Measurements from ENCODE around the gene TREML4.
"Not testable (repeated sequence)": the region's sequence is repeated elsewhere in the genome, so short reads cannot be mapped to it uniquely, and the experiment has no call there.

The TREML4 gene, protein sequence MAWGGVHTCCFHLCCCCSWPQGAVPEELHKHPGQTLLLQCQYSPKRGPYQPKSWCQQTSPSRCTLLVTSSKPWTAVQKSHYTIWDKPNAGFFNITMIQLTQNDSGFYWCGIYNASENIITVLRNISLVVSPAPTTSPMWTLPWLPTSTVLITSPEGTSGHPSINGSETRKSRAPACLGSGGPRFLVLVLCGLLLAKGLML

DNA sequence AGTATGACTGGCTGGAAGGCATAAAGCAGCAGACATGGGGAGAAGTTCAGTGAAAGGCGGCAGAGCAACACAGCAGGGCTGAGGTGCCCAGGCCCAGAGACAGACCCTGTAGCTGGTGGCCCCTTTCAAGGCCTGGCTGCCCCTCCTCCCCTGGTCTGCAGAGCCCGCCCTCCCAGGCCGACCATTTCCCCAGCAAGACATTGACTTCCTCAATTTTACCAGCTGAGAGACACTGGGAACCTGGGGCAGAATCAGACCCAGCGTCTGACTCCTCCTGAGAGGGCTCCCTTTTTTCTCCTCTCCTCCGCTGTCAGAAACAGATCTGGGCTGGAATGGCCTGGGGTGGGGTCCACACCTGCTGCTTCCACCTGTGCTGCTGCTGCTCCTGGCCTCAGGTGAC is at the start of gene TREML4:
TSS of gene TREML4 (plus strand) at position 254 of the 400 bp plus-strand sequence. CDS start at position 333, 79 bp downstream.
- DNase-seq (ENCODE audit: extremely low read depth in 1 of 2, low read depth in 1 of 2), result no peak

- no peak for DNase-seq (ENCODE audit: extremely low read depth in 1 of 2, low read depth in 1 of 2)
Measured at GRCh38 chr6:41179163-41179562, 49.0 kb upstream of the TREML4 start.

DNA sequence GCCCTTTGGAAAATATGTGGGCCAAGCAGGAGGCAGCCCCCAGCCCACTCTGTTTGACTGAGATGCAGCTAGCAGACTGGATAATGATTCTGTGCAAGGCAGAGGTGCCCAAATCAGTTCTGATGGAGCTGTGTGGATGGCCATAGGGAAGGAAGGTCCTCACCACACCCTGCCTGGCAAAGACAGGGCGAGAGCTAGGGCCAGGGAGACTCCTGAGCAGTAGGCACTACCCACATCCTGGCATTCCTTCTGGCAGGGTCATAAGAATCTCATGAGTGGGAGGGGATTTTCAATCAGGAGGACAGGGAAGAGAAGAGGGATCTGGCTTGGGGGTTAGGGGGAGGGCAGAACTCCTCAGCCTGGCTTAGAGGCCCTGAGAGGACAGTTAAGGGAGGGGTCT is 46.6 kb upstream of the TREML4 start:
- no peak for DNase-seq (ENCODE audit: extremely low read depth in 1 of 2, low read depth in 1 of 2)

DNA sequence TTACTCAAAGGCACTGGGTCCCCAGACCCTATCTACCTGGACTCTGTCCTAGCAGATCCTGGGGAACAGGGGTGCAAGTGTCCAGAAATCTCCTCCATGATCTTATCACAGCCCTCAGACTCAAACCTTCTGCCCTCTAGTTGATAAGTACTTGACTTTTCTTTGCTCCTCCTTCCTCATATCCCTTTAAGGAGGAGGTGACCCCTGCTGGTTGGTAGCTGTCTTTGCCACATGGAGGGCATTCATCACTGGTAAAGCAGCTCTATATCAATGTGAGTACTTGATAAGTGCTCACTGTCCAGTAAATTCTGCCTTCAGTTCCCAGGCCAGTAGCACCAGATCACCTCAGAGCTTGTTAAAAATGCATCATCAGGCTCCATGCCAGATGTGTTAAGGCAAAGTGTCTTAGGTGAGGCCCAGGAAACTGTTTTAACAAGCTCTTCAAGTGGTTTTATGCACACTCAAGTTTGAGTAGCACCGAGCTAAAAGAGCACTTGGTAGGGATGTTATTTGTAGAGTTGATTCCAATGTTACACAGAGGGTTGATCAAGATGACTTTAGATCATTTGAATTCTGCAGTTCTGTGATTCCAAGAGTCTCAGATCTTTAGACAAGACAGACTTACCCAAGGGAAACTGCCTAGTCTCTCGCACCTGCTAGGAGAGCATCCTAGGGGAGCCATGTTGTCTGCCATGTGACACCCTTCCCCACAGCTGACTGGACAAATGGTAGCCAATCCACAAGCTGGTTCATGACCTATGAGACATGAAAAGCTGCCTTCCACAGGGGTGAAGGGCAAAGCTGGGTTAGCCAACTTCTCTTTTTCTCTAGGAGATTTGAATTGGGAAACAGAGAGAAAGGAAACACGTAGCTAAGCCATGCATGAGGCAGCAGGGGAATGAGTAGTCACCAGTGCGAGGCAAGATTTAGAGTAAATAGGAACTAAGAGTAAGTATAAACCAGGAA is 45.8 kb upstream of the TREML4 start:
- no peak for DNase-seq (ENCODE audit: extremely low read depth in 1 of 2, low read depth in 1 of 2)

DNA sequence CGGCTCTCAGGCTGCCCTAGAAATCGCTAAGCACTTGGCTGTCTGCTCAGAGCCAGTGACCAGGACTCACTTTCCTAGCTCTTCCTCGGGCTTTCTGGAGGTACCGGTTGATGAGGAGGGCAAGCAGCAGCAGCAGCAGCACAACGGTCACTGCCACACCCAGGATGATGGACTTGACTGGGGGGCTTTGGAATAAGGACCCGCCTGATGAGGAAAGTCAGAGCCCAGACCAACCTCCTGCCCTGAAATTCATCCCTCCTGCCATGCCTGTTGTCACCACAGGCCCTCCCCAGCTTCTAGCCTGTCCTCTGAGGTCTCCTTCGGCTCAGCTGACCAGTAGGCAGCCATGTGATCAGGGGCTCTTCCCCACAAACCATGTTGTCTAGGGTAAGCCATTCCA is 43.4 kb upstream of the TREML4 start:
- DNase-seq (ENCODE audit: extremely low read depth in 1 of 2, low read depth in 1 of 2), result no peak

DNA sequence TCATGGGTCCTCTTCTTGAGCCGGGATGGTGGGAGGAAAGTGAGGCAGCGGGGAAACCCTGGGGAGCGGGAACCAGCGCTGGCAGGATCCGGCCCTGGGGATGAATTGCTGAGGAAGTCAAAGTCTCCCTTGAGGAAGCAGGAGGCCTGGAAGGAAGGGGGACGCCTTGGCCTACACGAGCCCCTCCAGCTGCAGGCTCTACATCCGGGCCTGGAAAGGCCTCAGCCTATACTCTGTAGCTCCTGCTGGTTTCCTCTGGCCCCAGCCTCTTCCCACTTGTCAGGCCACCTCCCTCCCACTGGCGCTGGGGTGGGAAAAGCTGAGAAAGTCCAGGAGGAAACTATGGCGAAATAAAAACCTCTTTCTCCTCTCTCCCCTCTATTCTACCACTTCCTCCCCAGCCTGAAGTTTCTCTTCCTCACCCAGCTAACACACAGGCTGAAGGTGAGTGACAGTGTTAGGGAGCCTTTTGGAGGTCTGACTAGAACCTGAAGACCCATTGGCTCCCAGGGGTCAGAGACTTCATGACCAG is 42.1 kb upstream of the TREML4 start:
- no peak for DNase-seq (ENCODE audit: extremely low read depth in 1 of 2, low read depth in 1 of 2)

DNA sequence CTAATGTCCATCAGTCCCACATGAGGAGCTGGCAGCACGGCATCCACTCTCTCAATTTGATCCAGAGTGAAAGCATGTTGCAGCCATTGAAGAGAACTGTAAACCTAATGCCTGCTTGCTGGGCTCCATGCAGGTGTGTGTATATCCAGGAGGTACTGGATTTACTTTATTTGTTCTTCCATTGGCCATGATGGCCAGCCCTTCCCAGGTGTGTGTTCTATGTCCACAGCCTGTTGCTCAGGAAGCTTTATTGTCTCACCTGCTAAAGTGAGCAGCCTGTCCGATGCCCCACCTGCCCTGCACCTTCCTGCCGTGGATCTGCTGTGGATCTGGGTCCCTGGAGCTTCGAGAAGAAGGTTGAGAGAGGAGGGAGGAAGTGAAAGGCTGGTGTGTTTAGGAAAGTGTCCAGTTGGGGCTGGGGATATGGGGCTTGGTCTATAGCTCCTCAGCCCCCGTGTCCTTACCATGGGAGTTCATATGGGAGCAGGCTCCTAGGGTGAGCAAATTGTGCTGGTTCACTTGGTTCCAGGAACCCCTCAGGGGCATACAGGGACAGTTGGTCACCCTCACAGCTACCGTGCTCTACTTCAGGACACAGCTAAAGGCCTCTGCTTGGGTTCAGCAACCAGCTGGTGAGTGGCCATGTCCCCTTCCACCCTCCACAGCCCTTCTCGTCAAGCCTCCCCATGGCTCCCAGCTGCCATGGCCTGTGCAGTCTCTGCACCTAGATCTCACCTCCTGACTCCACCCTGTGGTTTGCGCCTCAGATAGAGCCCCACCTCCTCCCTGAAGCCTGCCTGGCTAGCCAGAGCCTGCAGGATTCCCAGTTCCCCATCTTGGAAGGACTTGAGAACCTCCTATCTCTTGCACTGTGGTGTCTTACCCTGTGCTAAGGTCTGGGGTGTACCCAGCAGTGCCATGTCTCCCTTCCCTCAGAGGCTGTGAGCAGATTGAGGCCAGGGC is 39.9 kb upstream of the TREML4 start:
- DNase-seq (ENCODE audit: extremely low read depth in 1 of 2, low read depth in 1 of 2), result no peak

DNA sequence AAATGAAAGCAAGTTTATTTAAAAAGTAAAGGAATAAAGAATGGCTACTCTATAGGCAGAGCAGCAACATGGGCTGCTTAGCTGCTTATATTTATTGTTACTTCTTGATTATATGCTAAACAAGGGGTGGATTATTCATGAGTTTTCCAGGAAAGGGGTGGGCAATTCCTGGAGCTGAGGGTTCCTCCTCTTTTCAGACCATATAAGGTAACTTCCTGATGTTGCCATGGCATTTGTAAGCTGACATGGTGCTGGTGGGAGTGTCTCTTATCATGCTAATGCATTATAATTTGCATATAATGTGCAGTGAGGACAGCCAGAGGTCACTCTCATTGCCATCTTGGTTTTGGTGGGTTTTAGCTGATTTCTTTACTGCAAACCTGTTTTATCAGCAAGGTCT is 39.1 kb upstream of the TREML4 start:
- not testable (repeated sequence) for DNase-seq (ENCODE audit: extremely low read depth in 1 of 2, low read depth in 1 of 2)

- no peak for DNase-seq (ENCODE audit: extremely low read depth in 1 of 2, low read depth in 1 of 2)
Measured at GRCh38 chr6:41189967-41190366, 38.2 kb upstream of the TREML4 start.

- no peak for DNase-seq (ENCODE audit: extremely low read depth in 1 of 2, low read depth in 1 of 2)
Measured at GRCh38 chr6:41190791-41191190, 37.4 kb upstream of the TREML4 start.

DNA sequence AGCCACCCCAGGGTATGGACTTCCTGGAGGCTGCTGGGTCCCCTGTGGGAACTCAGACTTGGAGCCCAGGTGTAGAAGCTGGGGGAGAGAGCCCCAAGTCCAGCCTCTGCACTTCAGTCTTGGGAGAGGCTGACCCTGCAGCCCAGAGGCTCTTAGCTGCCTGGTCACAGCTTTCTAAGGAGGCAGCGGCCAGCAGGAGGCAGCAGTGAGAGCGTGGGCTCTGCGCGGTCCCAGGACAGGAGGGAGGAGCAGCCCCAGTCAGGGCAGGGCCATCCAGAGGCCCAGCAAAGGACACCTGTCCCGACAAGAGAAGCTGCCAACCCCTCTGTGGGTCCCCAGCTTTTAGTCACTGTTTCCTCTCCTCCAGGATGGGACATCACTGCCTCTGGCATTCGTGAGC is 36.6 kb upstream of the TREML4 start:
- no peak for DNase-seq (ENCODE audit: extremely low read depth in 1 of 2, low read depth in 1 of 2)

- DNase-seq (ENCODE audit: extremely low read depth in 1 of 2, low read depth in 1 of 2), result no peak
Measured at GRCh38 chr6:41193171-41193734, 34.9 kb upstream of the TREML4 start.

- no peak for DNase-seq (ENCODE audit: extremely low read depth in 1 of 2, low read depth in 1 of 2)
Measured at GRCh38 chr6:41193884-41194283, 34.3 kb upstream of the TREML4 start.

DNA sequence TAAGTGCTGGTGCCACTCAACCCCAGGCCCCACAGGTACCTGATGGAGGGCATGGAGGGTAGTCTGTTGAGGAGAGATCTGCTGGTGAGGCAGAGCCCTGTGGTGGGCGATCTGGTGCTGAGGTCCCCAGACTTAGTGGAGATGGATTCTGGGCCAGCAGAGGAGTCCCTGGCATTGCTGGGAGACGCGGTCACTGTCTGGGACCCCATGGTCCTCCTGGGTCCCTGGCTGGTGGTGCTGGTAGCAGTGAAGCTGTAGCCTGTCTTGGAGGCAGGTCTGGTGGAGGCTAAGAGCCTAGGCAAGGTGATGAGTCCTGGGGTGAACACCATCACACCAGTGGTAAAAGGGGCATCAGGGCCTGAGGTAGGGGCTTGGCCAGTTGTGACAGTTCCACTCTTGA is 33.8 kb upstream of the TREML4 start:
- no peak for DNase-seq (ENCODE audit: extremely low read depth in 1 of 2, low read depth in 1 of 2)

- DNase-seq (ENCODE audit: extremely low read depth in 1 of 2, low read depth in 1 of 2), result no peak
Measured at GRCh38 chr6:41197234-41197633, 30.9 kb upstream of the TREML4 start.

DNA sequence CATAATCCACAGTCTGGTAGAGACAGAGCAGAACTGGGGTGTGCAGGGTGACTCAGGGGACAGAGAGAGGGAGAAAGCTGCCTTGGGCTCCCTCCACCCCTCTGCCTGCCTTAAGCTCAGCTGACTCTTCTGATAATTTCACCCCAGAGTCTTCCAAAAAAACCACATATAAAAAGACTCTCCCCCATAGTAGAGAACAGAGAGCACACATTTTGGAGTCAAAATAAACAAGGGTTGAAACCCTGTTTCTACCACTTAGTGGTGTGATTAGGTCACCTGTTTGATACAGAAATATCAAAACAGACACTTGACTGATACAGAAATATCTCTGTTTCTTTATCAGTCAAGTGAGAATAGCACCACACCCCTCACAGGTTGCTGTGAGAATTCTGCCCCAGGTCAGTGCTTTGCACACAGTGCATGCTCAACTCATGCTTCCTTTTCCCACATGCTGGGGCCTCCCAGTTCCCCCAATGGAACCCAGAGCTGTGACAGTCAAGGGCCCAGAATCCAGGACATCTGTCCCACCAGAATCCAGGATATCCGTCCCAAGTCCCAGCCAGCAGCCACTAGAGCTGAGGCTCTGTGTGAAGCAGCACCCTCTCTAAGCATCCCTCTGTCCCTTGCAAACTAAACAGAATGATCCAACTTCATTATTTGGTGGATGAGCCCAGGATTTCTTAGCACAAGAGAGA is 28.4 kb upstream of the TREML4 start:
- no peak for DNase-seq (ENCODE audit: extremely low read depth in 1 of 2, low read depth in 1 of 2)

DNA sequence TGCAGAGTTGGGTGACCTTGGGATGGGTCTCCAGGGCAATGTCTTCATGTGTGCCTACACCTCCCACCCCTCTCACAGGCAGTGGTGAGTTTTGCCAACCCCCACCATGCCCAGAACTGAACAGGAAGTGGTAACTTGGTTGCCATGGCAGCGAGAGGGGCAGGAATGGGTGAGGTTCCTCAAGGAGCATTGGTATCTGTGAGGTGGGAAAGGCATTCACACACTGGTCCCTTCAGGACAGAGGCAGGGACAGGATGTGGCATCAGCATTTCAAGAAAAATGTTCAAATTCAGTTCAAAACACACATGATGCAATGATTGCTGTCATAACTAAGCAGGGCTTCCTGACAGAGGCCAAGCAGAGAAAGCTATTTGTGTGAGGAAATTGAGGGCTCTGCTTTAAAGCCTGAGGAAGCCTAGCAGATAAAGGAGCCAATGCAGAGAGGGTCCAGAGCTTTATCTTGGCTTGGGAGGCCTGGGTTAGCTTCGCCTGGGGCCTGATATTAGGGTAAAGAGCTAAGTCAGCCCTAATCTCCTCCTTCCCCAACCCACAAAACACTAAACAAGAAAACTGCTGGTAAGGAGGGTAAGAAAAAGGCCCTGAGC is 27.8 kb upstream of the TREML4 start:
- DNase-seq (ENCODE audit: extremely low read depth in 1 of 2, low read depth in 1 of 2), result no peak

DNA sequence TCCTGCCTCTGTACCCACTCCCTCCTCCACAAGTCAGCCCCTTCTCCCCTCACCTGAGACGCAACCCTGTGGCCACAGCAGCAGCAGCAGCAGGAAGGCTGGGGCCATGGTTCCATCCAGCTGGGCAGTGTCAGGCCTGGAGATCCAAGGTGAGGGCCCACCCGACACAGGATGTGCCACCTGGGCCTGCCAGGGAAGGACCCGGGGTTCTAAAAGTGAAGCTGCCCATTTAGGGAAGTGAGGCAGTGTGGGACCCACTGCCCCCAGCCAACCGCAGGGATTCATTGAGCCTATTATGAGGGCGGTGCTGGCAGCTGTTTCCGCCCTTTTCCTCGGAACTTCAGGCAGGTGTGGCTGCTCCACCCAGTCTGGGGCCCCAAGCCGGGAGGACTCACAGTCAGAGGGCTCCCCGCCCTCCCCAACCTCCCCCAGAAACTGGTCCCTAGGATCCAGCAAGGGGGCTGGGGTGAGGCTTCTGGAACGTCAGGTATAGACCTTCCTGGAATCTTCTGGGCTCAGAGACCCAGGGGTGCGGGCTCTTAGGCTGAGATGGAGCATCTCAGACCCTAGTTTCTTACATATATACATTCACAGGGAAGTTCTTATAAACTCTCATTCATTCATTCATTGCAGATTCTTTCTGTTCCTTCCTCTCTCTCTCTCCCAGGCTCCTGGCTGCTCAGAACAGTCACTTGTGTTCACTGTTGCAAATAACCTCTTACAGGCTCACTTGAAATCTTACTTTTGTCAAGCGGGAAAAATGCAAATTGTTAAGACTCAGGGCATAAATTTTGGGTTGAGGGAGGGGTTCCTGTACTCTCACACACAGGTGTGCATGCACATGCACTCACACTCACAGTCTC is 27.0 kb upstream of the TREML4 start, which contains the start of gene TREML2:
TSS of gene TREML2 (minus strand) at position 249 of the 863 bp plus-strand sequence. CDS start at position 108, 141 bp downstream.
- peak in 1 of 2 donors; percentile 42 for DNase-seq (ENCODE audit: extremely low read depth in 1 of 2, low read depth in 1 of 2)

All from stimulated activated CD8-positive, alpha-beta memory T cell treated with anti-CD3 and anti-CD28 coated beads, Interleukin-7, amount 100 ng/mL, for 48 hours (primary cell).